Stimulated activated CD8-positive, alpha-beta memory T cell treated with anti-CD3 and anti-CD28 coated beads, Interleukin-4, amount 100 ng/mL, for 4 hours (primary cell): ENCODE data around the gene ALOX5.
"Not testable (repeated sequence)": the region's sequence is repeated elsewhere in the genome, so short reads cannot be mapped to it uniquely, and the experiment has no call there.

Experiments used
- DNase-seq, 2 donors: peaks; one replicate each; pipeline ENCODE4 v3.0.0-alpha.2; 2020; ENCODE audit warnings: low read depth in 2 of 2, low spot score in 1 of 2

ALOX5 gene

GRCh38 chr10:45373003-45373575, 927 bp upstream of the ALOX5 start:
- peak in 1 of 2 donors; percentile 10 for DNase-seq

GRCh38 chr10:45374350-45375052, 485 bp downstream of the ALOX5 start:
- no peak for DNase-seq

DNA sequence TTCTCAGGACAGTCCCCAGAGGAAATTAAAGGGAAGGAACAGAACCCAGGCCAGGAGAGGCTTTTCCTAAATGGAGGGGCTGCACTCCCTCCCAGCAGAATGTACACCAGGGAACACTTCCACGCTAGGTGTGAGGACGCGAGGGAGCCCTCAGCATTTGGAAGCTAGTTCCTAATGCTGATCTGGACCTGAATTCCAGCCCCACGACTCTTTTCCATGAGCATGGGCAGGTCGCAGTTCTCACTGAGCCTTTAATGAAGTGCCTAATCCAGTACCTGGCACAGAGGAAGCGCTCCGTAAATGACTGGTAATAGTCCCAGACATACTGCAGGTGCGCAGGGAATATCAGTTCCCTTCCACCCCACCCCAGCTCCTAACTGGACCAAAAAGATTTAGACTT, 1.1 kb downstream of the ALOX5 start:
- no peak for DNase-seq

- no peak for DNase-seq
Observed at GRCh38 chr10:45375716-45376231, 1.8 kb downstream of the ALOX5 start.

- no peak for DNase-seq
Observed at GRCh38 chr10:45376371-45376801, 2.4 kb downstream of the ALOX5 start.

- DNase-seq: no peak
Observed at GRCh38 chr10:45377321-45377720, 3.3 kb downstream of the ALOX5 start.

DNA sequence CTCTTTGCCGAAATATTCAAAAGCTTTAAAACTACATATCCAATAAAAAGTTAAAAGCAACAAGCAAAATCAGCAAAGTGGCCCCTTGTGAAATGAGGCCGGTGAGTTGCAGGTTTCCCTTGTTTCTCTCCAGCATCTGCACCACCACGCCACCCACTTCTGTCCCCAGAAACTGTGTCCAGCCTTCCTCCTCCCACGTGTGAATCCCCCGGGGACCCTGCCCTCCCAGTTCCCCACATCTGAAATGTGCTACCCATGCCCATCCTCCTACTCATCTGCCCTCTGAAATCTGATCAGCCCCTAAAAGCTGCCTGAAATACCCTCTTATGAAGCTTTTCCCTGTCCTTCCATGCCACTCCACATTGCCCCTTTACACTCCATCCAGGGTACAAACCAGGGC, 3.8 kb downstream of the ALOX5 start:
- DNase-seq: no peak

- no peak for DNase-seq
Observed at GRCh38 chr10:45378914-45379726, 5.1 kb downstream of the ALOX5 start.

- no peak for DNase-seq
Observed at GRCh38 chr10:45379891-45380540, 6.0 kb downstream of the ALOX5 start.

- no peak for DNase-seq
Observed at GRCh38 chr10:45380903-45381620, 7.0 kb downstream of the ALOX5 start.

DNA sequence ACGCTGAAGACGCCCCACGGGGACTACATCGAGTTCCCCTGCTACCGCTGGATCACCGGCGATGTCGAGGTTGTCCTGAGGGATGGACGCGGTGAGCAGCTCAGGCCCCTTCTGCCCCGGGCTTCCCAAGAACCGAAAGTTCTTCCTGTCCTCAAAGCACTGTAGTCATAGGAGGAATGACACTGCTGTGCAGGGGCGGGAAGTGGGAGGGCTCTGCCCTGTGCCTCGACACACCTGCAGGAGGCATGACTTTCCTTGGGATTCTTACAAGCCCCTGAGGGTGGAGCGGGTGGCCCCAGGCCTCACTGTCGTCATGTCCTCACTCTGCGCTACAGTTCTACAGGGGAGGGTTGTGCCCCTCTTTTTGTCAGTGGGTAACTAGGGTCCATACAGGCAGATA, 8.6 kb downstream of the ALOX5 start:
- no peak for DNase-seq

DNA sequence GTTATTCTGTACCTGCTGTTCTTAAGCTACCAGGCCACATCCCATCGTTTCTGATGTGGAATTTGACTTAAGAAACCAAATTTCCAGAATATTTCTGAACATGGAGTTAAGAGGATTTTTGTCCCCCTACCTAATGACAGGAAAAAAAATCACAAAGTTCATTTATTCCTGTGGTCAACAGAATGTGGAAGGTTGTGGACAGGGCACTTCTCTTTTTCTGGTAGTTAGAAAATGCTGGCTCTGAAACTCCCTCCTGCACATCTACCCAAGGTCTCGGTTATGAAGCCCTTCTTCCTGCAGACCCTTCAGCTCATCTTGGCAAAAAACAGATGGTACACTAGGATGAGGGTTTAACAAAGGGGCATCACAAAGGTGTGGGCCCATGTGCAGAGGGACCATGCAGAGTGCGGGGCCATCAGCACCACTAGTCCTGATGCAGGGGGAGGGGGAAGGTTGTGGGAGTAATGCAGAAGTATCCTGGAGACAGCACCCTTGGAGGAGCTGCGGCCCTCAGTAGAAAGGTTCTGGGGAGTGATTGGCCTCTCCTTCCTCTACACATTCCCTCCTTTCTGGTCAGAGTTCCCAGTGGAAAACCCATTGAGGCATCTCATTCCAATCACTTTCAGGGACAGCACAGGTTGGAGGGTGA, 9.8 kb downstream of the ALOX5 start:
- DNase-seq: no peak

- no peak for DNase-seq
Observed at GRCh38 chr10:45386657-45387056, 12.6 kb downstream of the ALOX5 start.

DNA sequence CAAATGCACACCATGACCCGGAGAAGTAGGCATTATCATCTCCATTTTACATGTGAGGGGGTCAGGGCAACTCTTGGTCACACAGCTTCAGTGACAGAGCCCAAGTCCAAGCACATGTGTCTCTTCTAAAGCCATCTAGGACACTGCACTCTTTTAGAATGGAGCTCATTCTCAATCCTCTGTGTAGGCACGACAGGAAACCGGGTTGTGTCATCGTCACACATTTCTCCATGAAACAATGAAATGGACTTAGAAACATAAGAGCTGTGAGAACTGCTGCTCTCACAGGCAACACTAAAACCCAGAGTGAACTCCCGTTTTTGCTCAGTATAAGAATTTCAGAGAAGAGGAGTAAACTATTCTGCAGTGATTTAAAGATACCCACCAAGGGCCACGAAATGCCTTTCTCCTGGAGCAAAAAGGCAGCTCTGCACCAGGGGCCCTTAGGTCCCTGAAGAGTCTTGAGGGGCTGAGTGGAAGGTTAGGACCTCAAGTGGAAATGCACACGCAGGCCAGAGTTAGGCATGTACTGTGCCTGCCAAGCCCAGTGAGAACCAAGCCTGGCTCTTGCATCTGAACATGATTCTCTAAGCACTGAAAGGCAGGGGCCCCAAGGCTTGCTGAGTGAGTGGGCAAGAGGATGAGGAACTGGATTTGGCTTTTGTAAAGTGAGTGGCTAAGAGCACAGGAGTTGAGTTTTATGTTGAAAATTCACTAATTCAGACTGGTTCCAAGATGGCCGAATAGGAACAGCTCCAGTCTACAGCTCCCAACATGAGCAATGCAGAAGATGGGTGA, 13.3 kb downstream of the ALOX5 start:
- no peak for DNase-seq

DNA sequence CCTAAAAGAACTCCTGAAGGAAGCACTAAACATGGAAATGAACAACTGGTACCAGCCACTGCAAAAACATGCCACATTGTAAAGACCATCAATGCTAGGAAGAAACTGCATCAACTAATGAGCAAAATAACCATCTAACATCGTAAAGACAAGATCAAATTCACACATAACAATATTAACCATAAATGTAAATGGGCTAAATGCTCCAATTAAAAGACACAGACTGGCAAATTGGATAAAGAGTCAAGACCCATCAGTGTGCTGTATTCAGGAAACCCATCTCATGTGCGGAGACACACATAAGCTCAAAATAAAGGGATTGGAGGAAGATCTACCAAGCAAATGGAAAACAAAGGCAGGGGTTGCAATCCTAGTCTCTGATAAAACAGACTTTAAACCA, 15.7 kb downstream of the ALOX5 start:
- DNase-seq: not testable (repeated sequence)

GRCh38 chr10:45391636-45392035, 17.6 kb downstream of the ALOX5 start:
- DNase-seq: not testable (repeated sequence)

DNA sequence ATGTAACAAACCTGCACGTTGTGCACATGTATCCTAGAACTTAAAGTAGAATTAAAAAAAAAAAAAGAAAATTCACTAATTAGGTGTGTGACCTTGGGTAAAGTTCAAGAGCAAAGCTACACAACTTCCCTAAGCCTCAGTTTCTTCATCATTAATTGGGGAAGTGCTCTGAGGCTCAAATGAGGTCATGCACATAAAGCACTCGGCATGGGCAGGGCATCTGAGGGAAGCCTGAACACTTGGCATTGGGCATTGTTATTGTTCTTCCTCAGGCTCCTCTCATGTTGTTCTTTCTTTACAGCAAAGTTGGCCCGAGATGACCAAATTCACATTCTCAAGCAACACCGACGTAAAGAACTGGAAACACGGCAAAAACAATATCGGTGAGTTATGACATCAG, 21.5 kb downstream of the ALOX5 start:
- no peak for DNase-seq

- DNase-seq: no peak
Observed at GRCh38 chr10:45398595-45398994, 24.6 kb downstream of the ALOX5 start.

GRCh38 chr10:45399113-45399512, 25.1 kb downstream of the ALOX5 start:
- DNase-seq: no peak
